GM21515 (cell line): Measurements from ENCODE around the gene SLC5A2.
"Not testable (repeated sequence)": the region's sequence is repeated elsewhere in the genome, so short reads cannot be mapped to it uniquely, and the experiment has no call there.

Experiments
- ATAC-seq: cut with Tn5 transposase; IDR thresholded peaks from one replicate; pipeline ENCODE4 v1.9.1; 2021; ENCODE audit not compliant: unreplicated experiment

SLC5A2 gene

DNA sequence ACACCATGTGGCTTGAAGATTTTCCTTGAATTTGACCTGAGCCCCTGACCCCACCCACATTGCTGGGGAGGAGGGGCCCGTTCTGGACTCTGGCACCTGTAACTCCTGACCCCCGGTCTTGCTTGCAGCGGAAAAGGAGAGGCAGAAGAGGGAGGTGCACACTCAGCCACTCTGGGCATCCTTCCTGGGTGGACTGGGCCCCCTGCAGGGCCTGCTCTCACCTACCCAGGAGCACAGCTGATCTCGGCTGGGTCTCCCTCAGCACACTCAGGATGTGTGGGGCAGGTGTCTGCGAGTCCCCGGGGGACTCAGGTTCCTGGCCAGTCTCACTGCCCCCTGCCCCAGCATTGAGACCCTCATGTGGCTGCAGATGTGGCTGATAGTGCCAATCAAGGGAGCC, 40.8 kb downstream of the SLC5A2 start:
- ATAC-seq: not testable (repeated sequence)

DNA sequence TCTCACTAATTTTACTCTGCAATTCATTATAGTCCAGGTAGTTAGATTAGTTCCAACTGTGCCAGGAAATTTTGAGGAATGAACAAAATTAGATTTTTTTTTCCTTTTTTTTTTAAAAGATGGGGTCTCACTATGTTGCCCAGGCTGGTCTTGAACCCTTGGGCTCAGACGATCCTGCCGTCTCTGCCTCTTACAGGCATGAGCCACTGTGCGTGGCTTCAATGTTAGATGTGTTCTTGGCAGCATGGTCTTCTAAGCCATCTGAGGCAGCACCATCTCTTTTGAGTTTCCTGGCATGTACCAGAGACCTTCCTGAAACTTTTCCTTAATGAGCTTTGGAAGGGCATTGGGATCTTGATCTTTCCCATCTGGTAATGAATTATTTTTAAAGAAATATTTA, 42.2 kb downstream of the SLC5A2 start:
- ATAC-seq: no peak

DNA sequence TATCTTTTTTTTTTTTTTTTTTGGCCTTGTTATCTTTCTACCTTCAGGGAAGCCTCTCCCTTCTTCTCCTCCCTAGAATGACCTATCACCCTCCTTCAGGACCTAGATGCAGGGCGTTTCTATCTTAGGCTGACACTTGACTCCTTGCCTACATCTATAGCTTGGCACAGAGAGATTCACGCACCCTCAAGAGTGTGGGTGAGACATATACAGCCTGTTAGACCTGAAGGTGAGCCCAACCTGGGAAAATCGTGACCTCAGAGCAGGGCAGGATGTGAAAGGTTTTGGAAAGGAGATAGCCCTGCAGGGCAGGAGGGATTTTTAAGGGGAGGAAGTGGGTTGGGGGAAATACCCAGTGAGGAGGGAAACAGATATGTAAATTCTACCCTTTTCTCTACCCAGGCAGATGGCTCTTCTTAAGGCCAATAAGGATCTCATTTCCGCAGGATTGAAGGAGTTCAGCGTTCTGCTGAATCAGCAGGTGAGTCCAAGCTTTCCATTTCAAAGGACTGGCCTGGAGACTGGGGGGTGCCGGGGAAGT, 44.9 kb downstream of the SLC5A2 start, which contains the start of gene AHSP:
Gene AHSP (plus strand): TSS at position 167 of the 541 bp plus-strand sequence. CDS start 240 bp downstream, at position 407.
- ATAC-seq: no peak

DNA sequence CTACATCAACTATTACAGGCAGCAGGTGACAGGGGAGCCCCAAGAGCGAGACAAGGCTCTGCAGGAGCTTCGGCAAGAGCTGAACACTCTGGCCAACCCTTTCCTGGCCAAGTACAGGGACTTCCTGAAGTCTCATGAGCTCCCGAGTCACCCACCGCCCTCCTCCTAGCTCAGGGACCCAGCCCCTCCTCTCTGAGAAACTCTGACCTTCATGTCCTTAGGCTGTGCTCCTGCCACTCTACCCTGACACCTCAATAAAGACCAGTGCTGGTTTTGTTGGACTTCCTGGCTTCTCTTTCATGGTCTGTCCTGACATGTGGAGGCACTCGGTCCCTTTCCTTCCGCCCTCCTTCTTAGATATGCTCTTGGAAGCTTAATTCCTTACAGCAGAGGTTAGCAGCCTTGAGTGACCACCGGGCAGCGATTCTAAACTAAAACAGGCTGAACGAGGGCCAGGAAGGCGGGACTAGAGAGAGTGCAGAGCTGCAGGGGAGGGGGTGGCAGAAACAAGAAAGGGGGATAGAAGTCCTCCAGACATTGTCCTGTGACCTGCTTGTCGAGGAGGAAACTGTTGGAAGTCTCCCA, 45.7 kb downstream of the SLC5A2 start:
- ATAC-seq: no peak

DNA sequence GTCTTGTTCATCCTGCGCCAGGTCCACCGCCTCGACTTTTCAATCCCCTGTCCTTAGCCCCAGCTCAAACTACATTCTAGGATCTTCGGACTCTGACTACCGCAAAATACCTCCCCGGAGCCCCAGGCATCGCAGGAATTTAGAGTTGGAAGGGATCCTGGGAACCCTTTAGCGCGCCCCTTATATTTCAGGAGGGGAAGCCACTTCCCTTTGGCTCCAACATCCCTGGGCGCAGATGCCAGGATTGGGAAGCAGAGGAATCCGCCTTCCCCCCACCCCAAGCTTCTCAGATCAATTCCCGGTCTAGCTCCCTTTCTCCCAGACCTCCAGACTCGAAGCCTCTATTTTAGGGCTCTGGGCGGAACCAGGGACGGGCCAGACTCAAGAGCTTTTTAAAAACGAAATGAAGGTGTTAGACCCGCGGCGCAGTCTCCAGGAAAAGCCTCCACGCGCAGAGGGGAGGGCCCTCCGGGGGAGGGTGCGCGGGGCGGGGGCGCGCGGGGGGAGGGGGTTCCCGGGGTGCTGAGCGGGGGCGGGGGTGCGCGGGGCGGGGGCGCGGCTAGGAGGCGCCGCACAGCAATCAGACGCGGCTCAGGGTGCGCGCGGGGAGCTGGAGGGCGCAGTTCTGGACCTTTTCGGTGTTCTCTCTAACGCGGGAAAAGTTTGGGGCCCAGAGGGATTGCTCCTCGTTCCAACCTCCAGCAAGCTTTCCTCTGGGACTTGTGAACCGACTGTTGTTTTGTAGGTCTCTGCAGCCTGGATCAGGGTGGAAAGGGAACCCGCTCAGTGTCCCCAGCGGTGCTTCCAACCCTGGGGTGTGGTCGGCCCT, 46.4 kb downstream of the SLC5A2 start:
- ATAC-seq: no peak

DNA sequence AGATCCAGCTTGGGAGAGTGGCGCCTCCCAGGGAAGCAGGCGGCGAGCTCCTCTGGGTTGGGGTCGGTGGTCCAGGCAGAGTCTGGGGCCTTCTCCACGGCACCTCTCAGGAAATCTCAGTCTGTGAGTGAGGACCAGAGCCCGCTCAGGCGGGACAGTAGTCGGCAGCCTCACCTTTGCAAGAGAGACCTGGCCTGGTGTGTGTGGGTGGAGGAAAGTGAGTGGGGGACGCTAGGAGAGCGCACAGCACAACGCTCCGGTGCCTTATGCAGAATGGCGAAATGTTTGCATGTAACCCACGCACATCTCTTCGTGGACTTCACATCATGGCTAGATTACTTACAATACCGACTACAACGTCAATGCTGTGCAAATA, 47.0 kb downstream of the SLC5A2 start:
- ATAC-seq: no peak

DNA sequence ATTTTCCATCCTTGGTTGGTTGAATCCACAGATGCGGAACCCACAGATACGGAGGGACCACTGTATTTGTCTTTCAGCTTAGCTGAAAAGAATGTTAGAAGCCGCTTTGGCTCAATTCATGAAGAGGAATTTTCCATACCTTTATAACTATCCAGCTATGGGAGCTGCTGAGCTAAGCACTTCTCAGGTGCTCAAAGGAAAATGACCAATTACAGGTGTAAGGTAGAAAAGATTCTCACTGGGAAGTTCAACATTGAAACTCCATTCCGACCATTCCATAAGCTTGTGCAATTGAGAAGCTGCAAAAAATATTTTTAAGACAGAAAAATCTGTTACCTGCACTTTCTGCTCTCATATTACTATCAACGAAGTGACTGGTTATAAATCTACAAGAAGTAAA, 47.5 kb downstream of the SLC5A2 start:
- no peak for ATAC-seq

DNA sequence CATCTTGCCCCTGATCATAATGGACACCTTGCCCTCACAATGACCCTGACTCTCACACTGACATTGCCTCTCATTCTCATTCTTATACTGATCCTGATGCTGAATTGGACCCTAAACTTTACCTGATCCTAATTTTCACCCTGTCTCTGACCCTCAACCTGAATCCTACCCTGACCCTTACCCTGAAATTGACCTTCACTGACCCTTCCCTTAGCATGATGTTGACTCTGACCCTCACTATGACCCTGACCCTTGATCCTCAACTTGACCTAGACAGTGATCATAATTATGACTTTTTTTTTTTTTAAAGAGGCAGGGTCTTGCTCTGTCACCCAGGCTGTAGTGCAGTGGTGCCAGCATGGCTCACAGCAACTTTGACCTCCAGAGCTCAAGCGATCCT, 48.2 kb downstream of the SLC5A2 start:
- ATAC-seq: no peak

DNA sequence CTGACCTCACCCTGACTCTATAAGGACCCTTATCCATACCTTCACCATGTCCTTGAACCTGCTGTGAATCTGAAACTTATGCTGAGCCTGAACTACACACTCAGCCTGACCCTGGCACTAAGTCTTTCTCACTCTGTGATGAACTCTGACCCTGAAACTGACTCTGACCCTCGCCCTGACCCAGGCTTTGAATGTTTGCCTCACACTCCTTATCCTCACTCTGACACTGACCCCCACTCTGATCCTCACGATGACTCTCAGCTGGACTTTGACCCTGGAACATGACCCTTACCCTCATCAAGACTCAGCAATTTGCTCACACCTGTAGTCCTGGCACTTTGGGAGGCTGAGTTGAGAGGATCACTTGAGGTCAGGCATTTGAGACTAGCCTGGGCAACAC, 49.2 kb downstream of the SLC5A2 start:
- ATAC-seq: no peak

DNA sequence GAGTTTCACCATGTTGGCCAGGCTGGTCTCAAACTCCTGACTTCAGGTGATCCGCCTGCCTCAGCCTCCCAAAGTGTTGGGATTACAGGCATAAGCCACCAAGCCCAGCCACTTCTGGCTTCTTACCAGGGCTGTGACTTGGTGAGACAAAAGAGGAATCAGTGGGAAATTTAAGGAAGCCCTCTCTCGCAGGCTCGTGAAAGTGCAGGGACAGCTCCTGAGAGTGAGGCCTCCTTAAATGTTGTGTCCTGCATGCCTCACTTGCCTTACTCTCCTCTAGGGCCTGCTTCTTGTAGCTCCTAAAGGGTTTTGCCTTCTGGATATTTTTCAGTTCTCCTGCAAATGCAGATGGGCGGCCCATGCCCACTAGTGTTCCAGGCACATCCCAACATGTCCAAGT, 50.0 kb downstream of the SLC5A2 start:
- ATAC-seq: no peak

DNA sequence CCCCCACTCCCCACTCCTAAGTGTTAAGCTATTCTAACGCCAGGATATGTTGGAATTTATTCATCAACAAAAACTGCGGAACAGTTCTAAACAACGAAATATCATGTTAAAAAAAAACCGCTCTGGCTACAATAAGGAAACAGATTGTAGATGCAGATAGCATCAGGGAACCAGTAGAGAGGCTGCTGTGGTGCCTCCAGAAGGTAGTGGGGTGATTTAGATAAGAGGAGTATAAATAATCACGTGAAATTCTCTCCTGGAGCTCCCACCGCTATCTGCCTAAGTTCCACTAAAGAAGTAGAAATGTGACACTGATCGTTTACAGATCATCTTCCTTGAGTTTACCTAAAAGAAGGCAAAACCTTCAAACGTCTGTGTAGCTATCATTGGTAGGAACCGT, 52.8 kb downstream of the SLC5A2 start:
- no peak for ATAC-seq

DNA sequence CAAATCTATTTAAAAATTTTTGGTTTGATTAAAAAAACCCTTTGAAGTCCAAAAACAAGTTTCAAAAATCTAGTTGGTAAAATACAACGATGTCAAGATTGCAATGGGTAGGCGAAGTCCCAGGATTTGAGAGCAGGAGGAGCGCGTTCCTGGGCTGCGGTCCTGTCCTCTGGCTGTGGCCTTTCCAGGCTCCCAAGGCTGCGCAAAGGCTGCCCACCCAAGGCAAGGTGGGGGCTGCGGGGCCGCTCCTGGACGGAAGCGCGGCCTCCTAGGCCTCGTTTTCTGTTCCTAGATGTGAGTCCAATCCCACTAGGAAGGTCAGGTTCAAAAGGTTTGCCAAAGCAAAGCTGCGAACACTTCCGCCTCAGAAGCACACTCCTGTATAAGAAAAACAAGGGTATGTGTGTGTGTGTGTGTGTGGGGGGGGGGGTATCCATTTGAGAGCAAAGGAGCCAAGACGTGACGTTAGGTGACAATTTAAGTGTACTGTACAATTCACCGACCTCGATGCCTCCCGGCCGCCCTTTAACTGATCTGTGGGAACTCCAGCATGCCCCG, 54.0 kb downstream of the SLC5A2 start:
- ATAC-seq: no peak

DNA sequence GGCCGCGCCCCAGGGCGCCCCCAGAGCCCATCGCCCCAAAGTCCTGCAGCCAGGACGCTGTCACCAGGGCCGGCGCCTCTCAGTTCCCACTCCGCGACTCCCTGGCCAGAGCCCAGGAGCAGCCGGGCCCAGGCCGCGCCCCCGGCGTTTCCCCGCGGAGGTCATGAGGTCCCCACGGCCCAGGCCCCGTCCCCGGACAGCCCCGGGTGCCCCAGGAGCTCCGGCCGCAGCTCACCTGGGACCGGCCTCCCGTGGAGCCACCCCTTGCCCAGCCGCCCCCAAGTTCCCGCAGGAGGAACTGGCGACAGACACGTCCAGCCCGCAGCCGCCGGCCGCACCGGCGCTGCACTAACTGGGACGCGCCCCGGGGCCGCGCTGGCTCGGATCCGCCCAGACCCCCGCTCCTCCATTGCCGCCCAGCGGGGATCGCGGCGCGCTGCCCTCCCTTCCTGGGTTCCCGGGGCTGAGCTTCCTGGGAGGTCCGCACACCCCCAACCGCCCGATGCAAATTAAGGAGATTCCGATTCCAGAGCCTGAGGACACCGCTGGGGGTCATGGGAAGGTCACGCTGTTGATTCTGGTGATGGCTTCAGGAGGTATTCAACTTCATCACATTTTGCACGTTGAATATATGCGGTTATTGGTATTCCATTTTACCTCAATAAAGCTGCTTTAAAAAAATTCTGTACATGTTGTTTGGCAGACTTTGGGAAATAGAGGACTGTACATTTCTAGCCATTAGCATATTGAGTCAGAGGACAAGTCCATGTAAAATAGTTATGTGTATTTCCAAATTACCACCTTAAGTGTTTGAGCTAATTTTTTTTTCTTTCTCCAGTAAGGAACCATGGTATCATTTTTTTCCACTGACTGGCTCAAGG, 54.7 kb downstream of the SLC5A2 start:
- no peak for ATAC-seq

DNA sequence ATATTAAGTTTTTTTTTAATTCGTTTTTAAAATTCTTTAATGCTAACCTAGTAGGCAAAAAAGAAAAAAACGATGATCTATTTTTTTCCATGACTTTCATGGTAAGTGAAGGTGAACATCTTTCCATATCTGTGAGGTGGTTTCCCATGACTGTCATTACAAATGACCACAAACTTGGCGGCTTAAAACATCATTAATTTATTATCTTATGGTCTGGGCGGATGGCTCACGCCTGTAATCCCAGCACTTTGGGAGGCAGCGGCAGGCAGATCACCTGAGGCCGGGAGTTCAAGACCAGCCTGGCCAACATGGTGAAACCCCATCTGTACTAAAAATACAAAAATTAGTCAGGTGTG, 55.3 kb downstream of the SLC5A2 start:
- not testable (repeated sequence) for ATAC-seq

DNA sequence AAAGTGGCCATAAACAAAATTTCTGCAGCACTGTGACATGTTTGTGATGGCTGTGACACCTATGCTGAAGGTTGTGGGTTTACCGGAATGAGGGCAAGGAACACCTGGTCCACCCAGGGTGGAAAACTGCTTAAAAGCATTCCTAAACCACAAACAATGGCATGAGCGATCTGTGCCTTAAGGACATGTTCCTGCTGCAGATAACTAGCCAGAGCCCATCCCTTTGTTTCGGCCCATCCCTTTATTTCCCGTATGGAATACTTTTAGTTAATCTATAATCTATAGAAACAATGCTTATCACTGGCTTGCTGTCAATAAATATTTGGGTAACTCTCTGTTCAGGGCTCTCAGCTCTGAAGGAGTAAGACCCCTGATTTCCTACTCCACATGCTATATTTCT, 56.8 kb downstream of the SLC5A2 start:
- not testable (repeated sequence) for ATAC-seq
